Neuronal stem cell (in vitro differentiated cells): Measurements from ENCODE around the gene SETD4.

ENCODE experiments used
- DNase-seq: peaks from one replicate; pipeline ENCODE4 v3.0.0-alpha.2; 2013; ENCODE audit warnings: low spot score
- H2AFZ ChIP-seq: one replicate; pipeline ENCODE4 v1.6.1; 2013; ENCODE audit warnings: mild to moderate bottlenecking, low read length, inconsistent platforms
- H2AK5ac ChIP-seq: 2 replicates; pipeline ENCODE4 v1.6.1; 2013; ENCODE audit warnings: low read depth, mild to moderate bottlenecking, inconsistent platforms, low read length, moderate library complexity, mixed read lengths
- H2BK120ac ChIP-seq: 2 replicates; pipeline ENCODE4 v1.6.1; 2013; ENCODE audit warnings: low read depth, mild to moderate bottlenecking, inconsistent platforms, low read length, moderate library complexity, mixed read lengths
- H2BK12ac ChIP-seq: one replicate; pipeline ENCODE4 v1.6.1; 2013; ENCODE audit warnings: low read length, inconsistent platforms
- H2BK15ac ChIP-seq: 2 replicates; pipeline ENCODE4 v1.6.1; 2013; ENCODE audit warnings: mild to moderate bottlenecking, low read length, inconsistent platforms, mixed read lengths
- H2BK5ac ChIP-seq: one replicate; pipeline ENCODE4 v1.6.1; 2013; ENCODE audit warnings: inconsistent platforms, mild to moderate bottlenecking, low read length, moderate library complexity
- H3K14ac ChIP-seq: one replicate; pipeline ENCODE4 v1.6.1; 2013; ENCODE audit warnings: low read length, inconsistent platforms
- H3K18ac ChIP-seq: 2 replicates; pipeline ENCODE4 v1.6.1; 2013; ENCODE audit warnings: low read length, inconsistent platforms
- H3K23ac ChIP-seq: 2 replicates; pipeline ENCODE4 v1.6.1; 2013; ENCODE audit warnings: low read depth, mild to moderate bottlenecking, mixed read lengths, low read length, inconsistent platforms; ENCODE audit not compliant: poor library complexity
- H3K27ac ChIP-seq: replicated peaks from 3 replicates; pipeline ENCODE4 v1.5.1; 2013; ENCODE audit warnings: low read length, inconsistent platforms
- H3K27me3 ChIP-seq, 3 experiments: 2 replicates each; pipeline ENCODE4 v1.6.1; 2013; ENCODE audit warnings: low read length in 3 of 3, mild to moderate bottlenecking in 2 of 3, inconsistent platforms in 1 of 3, low read depth in 1 of 3, mixed read lengths in 1 of 3, moderate library complexity in 1 of 3; ENCODE audit not compliant: control insufficient read depth in 3 of 3, insufficient read depth in 3 of 3
- H3K36me3 ChIP-seq, 2 donors: replicated peaks in 1 of 2; 2 replicates each; pipeline ENCODE4 v1.6.1; 2013; ENCODE audit warnings: low read length in 2 of 2; ENCODE audit not compliant: control insufficient read depth in 2 of 2, insufficient read depth in 2 of 2
- H3K4ac ChIP-seq: 2 replicates; pipeline ENCODE4 v1.6.1; 2013; ENCODE audit warnings: inconsistent platforms, mild to moderate bottlenecking, low read length, moderate library complexity
- H3K4me1 ChIP-seq, 2 donors: 1 replicate in 1 of 2; 2 replicates in 1 of 2; pipeline ENCODE4 v1.6.1; 2013; ENCODE audit warnings: low read length in 2 of 2, low read depth in 1 of 2; ENCODE audit not compliant: control insufficient read depth in 2 of 2, insufficient read depth in 1 of 2
- H3K4me2 ChIP-seq: one replicate; pipeline ENCODE4 v1.6.1; 2013; ENCODE audit warnings: mild to moderate bottlenecking, low read length, inconsistent platforms; ENCODE audit not compliant: insufficient read depth, poor library complexity, severe bottlenecking
- H3K4me3 ChIP-seq, 2 donors: 2 replicates each; pipeline ENCODE4 v1.5.1; 2013; ENCODE audit warnings: low read length in 2 of 2, mild to moderate bottlenecking in 2 of 2, inconsistent platforms in 1 of 2, moderate library complexity in 1 of 2
- H3K79me1 ChIP-seq: one replicate; pipeline ENCODE4 v1.6.1; 2013; ENCODE audit warnings: low read depth, mild to moderate bottlenecking, inconsistent platforms, low read length, moderate library complexity
- H3K9ac ChIP-seq: one replicate; pipeline ENCODE4 v1.6.1; 2013; ENCODE audit warnings: mild to moderate bottlenecking, low read depth, low read length, inconsistent platforms; ENCODE audit not compliant: poor library complexity
- H3K9me3 ChIP-seq, 2 donors: replicated peaks in 1 of 2; 2 replicates each; pipeline versions ENCODE3 to v1.6.1; 2013; ENCODE audit warnings: low read length in 2 of 2, mild to moderate bottlenecking in 2 of 2, inconsistent platforms in 1 of 2, low read depth in 1 of 2, mixed read lengths in 1 of 2, moderate library complexity in 1 of 2; ENCODE audit not compliant: control insufficient read depth in 2 of 2, insufficient read depth in 1 of 2
- H4K8ac ChIP-seq: one replicate; pipeline ENCODE4 v1.6.1; 2013; ENCODE audit warnings: low read depth, mild to moderate bottlenecking, inconsistent platforms, low read length, moderate library complexity
- H4K91ac ChIP-seq: one replicate; pipeline ENCODE4 v1.6.1; 2013; ENCODE audit warnings: low read length, low read depth, mild to moderate bottlenecking, inconsistent platforms; ENCODE audit not compliant: poor library complexity
- WGBS, 2 donors: extraction: QIAGEN DNeasy Blood & Tissue Kit; methylation state at CpG; one replicate each; pipeline ENCODE4 v1.1.7; 2013; ENCODE audit warnings: missing lambda C conversion rate in 2 of 2, mixed read lengths in 1 of 2; ENCODE audit not compliant: insufficient read length in 2 of 2, insufficient replicate concordance in 1 of 2; ENCODE audit errors: extremely low coverage in 2 of 2; 5-methylcytosine and 5-hydroxymethylcytosine counted together

SETD4 gene

GRCh38 chr21:36008505-36008904, 51.8 kb downstream of the SETD4 start:
- no peak overlapping the region for H3K14ac ChIP-seq
- H3K27ac ChIP-seq: no peak overlapping the region
- H2BK15ac ChIP-seq: no peak overlapping the region
- no peak overlapping the region for H2BK120ac ChIP-seq
- no peak overlapping the region for H3K18ac ChIP-seq
- H3K9ac ChIP-seq: no peak overlapping the region
- H3K23ac ChIP-seq: no peak overlapping the region
- H2BK12ac ChIP-seq: no peak overlapping the region
- H3K79me1 ChIP-seq: no peaks in the 10 kb centered on the region
- H3K36me3 ChIP-seq: no peaks in the 10 kb centered on the region
- H3K4me1 ChIP-seq: no peaks in the 10 kb centered on the region
- no peak for DNase-seq
- H3K9me3 ChIP-seq: no peaks in the 10 kb centered on the region
- no peak overlapping the region for H4K8ac ChIP-seq
- H3K4ac ChIP-seq: no peak overlapping the region
- WGBS, 2 donors: no CpG with 5 or more reads among the region's 2 CpGs
- no peak overlapping the region for H3K4me2 ChIP-seq
- no peak overlapping the region for H2AFZ ChIP-seq
- no peak overlapping the region for H2BK5ac ChIP-seq
- no peak overlapping the region for H4K91ac ChIP-seq
- no peak overlapping the region for H3K4me3 ChIP-seq
- no peak overlapping the region for H2AK5ac ChIP-seq
- peaks cover 0 to 3% (median 0%) of the 10 kb centered on the region in 3 experiments for H3K27me3 ChIP-seq

GRCh38 chr21:36005879-36006400, 54.4 kb downstream of the SETD4 start:
- Histone ChIP-seq H2BK15ac (no peak overlapping the region), H4K91ac (no peak overlapping the region), H3K4me3 (no peak overlapping the region), H3K9ac (no peak overlapping the region), H3K36me3 (no peaks in the 10 kb centered on the region), H2BK5ac (no peak overlapping the region), H3K9me3 (peaks cover 0 to 2% of the 10 kb centered on the region in 2 donors), H3K4me2 (no peak overlapping the region), H2AK5ac (no peak overlapping the region), H3K23ac (no peak overlapping the region), H2BK120ac (no peak overlapping the region), H3K14ac (no peak overlapping the region), H3K4me1 (no peaks in the 10 kb centered on the region), H2AFZ (no peak overlapping the region), H3K4ac (no peak overlapping the region), H3K18ac (no peak overlapping the region), H4K8ac (no peak overlapping the region), H2BK12ac (no peak overlapping the region), H3K27ac (no peak overlapping the region), H3K79me1 (no peaks in the 10 kb centered on the region), H3K27me3 (peaks cover 0 to 3% (median 0%) of the 10 kb centered on the region in 3 experiments)
- no CpG with 5 or more reads among the region's 5 CpGs for whole genome bisulfite sequencing, 2 donors
- DNase-seq: no peak

GRCh38 chr21:36005018-36005417, 55.3 kb downstream of the SETD4 start:
- no peak overlapping the region for H3K23ac ChIP-seq
- H4K8ac ChIP-seq: peak overlapping the region; percentile 19
- no peak overlapping the region for H3K4me2 ChIP-seq
- H2BK120ac ChIP-seq: no peak overlapping the region
- no CpG with 5 or more reads among the region's 17 CpGs for WGBS, 2 donors
- H3K4ac ChIP-seq: no peak overlapping the region
- no peak overlapping the region for H2BK12ac ChIP-seq
- peaks cover 0 to 2% of the 10 kb centered on the region in 2 donors for H3K9me3 ChIP-seq
- no peak overlapping the region for H3K18ac ChIP-seq
- H2BK15ac ChIP-seq: no peak overlapping the region
- no peaks in the 10 kb centered on the region for H3K4me1 ChIP-seq
- no peak overlapping the region for H3K4me3 ChIP-seq
- H2AFZ ChIP-seq: peak overlapping the region; percentile 7
- H3K9ac ChIP-seq: no peak overlapping the region
- no peak overlapping the region for H4K91ac ChIP-seq
- DNase-seq: no peak
- no peak overlapping the region for H3K27ac ChIP-seq
- H3K14ac ChIP-seq: no peak overlapping the region
- no peak overlapping the region for H2BK5ac ChIP-seq
- H3K27me3 ChIP-seq: peaks cover 0 to 3% (median 0%) of the 10 kb centered on the region in 3 experiments
- no peaks in the 10 kb centered on the region for H3K79me1 ChIP-seq
- H3K36me3 ChIP-seq: no peaks in the 10 kb centered on the region
- no peak overlapping the region for H2AK5ac ChIP-seq

GRCh38 chr21:36004441-36004840, 55.9 kb downstream of the SETD4 start:
- no peak overlapping the region for H2AFZ ChIP-seq
- no peaks in the 10 kb centered on the region for H3K36me3 ChIP-seq
- no peak overlapping the region for H4K8ac ChIP-seq
- H2BK15ac ChIP-seq: no peak overlapping the region
- peaks cover 0 to 2% of the 10 kb centered on the region in 2 donors for H3K9me3 ChIP-seq
- H2BK5ac ChIP-seq: no peak overlapping the region
- no peaks in the 10 kb centered on the region for H3K79me1 ChIP-seq
- no peak overlapping the region for H3K4me3 ChIP-seq
- H3K4me2 ChIP-seq: no peak overlapping the region
- no peak overlapping the region for H3K14ac ChIP-seq
- no peak for DNase-seq
- H3K18ac ChIP-seq: no peak overlapping the region
- H2AK5ac ChIP-seq: no peak overlapping the region
- no peak overlapping the region for H4K91ac ChIP-seq
- H3K23ac ChIP-seq: no peak overlapping the region
- no peak overlapping the region for H3K9ac ChIP-seq
- no peak overlapping the region for H3K4ac ChIP-seq
- no peak overlapping the region for H2BK120ac ChIP-seq
- no peak overlapping the region for H2BK12ac ChIP-seq
- no peak overlapping the region for H3K27ac ChIP-seq
- H3K27me3 ChIP-seq: peaks cover 0 to 1% (median 0%) of the 10 kb centered on the region in 3 experiments
- no peaks in the 10 kb centered on the region for H3K4me1 ChIP-seq
- no CpG with 5 or more reads among the region's 13 CpGs for WGBS, 2 donors
